Measurements from ENCODE around the gene CACNA1D. TPM values are rescaled to one million over a fixed set of nuclear protein-coding genes. Genes with fewer than 3 reads are reported as not detected.
A peak's percentile ranks its signal among the peaks of the same experiment; 100 is the strongest.
"Not testable (repeated sequence)": the region's sequence is repeated elsewhere in the genome, so short reads cannot be mapped to it uniquely, and the experiment has no call there.

The CACNA1D gene
- total RNA-seq, 1 donor from 2014 or later, result 47.2 TPM

GRCh38 chr3:53635041-53635440, 140.6 kb downstream of the CACNA1D start:
- Histone ChIP-seq H3K27ac (no peak overlapping the region), H3K27me3 (no peaks in the 10 kb centered on the region), H3K9me3 (no peaks in the 10 kb centered on the region), H3K4me1 (peaks cover 8% of the 10 kb centered on the region), H3K36me3 (no peaks in the 10 kb centered on the region), H3K4me3 (no peak overlapping the region)
- no peak for ATAC-seq
- TF ChIP-seq CTCF (IDR thresholded peaks at IDR 0.05), result no peak
- intact Hi-C loops (cut with DNase I), result no loop called here
- DNase-seq, result no peak

DNA sequence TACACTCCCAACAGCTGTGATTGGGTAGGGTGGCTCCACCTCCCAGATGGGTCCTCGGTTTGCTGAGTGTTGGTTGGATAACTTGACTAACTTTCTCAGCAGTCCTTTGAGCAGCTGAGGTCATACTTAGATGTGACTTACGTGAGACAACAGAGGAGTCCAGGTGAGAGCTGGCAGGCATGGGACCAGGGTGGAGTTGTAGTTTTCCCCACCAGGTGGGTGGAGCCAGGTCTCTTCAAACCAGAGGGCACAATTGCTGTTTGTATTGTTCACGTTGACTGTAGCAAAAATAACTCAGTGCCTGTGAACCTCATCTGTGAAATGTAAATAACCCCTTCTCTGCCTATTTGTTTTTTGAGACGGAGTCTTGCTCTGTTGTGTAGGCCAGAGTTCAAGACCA, 144.4 kb downstream of the CACNA1D start:
- intact Hi-C loops (cut with DNase I); DNase-seq; H3K27me3 ChIP-seq; H3K27ac ChIP-seq; H3K36me3 ChIP-seq; H3K4me1 ChIP-seq; H3K4me3 ChIP-seq; H3K9me3 ChIP-seq: not testable (repeated sequence)
- ATAC-seq, result peak; percentile 32

DNA sequence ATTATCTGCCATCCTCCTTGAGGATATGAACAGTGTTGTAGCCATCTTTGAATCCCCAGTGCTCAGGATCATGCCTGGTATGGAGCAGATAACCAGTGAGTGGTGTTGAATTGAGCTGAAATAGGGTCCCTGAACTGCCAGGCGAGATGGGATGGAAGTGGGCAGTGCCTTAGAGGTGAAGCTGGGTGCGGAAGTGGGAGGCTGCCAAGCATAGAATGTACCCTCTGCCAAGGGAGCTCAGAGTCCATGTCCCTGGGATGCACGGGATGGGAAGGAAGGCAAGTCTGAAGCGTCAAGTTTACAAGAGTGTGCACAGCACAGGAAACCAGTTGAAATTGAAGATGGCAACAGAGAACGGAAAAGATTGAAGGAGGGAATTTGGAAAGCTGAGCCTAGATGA, 147.0 kb downstream of the CACNA1D start:
- DNase-seq, result no peak
- TF ChIP-seq CTCF (IDR thresholded peaks at IDR 0.05), result no peak
- Histone ChIP-seq H3K9me3 (no peaks in the 10 kb centered on the region), H3K4me3 (no peak overlapping the region), H3K27me3 (no peaks in the 10 kb centered on the region), H3K4me1 (no peaks in the 10 kb centered on the region), H3K27ac (no peak overlapping the region), H3K36me3 (no peaks in the 10 kb centered on the region)
- intact Hi-C loops (cut with DNase I), result no loop called here
- no peak for ATAC-seq

DNA sequence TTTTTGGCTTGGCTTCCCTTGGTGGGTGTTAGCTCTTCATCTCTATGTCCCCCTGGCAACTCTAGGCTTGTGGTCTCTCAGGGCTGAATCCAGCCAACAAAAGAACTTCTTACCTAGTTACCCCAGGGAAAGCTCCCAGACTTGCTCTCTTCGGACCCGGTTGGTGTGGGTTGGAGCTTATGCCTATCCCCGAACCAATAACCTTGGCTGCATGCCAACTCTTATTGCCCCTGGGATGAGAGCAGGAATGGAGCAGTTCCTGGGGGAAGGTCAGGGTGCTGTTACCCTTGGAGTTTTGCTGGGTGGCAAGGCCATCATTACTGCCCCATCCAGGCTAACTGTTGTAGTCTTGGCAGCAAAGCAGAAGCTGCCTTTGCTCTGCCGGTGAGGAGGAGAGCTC, 147.8 kb downstream of the CACNA1D start:
- no peaks in the 10 kb centered on the region for H3K4me1 ChIP-seq
- no peak overlapping the region for H3K4me3 ChIP-seq
- no peaks in the 10 kb centered on the region for H3K27me3 ChIP-seq
- no peak for TF ChIP-seq CTCF (IDR thresholded peaks at IDR 0.05)
- H3K36me3 ChIP-seq, result no peaks in the 10 kb centered on the region
- H3K9me3 ChIP-seq, result no peaks in the 10 kb centered on the region
- intact Hi-C loops (cut with DNase I), result no loop called here
- DNase-seq (no peak), ATAC-seq (no peak)
- H3K27ac ChIP-seq, result no peak overlapping the region

DNA sequence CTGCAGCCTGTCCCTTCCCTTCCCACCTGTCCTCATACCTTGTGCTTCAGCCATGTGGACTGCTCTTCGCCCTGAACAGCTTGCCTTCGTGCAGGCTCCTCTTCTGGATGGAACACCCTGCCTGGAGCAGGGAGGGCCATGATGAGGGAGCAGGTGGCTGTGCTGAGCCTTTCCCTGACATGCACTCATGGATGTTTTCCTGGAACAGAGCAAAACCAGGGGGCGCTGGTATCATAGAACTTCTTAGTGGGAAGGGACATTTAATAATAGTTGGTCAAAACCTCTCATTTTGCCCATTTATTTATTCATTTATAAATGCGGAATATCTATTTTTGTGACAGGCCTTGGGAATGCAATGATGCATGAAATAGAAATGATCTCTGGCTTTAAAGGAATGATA, 149.3 kb downstream of the CACNA1D start:
- intact Hi-C loops (cut with DNase I), result no loop called here
- no peak for ATAC-seq
- no peaks in the 10 kb centered on the region for H3K4me1 ChIP-seq
- TF ChIP-seq CTCF (IDR thresholded peaks at IDR 0.05), result no peak
- H3K27ac ChIP-seq, result no peak overlapping the region
- DNase-seq, result no peak
- H3K4me3 ChIP-seq, result no peak overlapping the region
- H3K27me3 ChIP-seq, result no peaks in the 10 kb centered on the region
- H3K36me3 ChIP-seq, result no peaks in the 10 kb centered on the region
- H3K9me3 ChIP-seq, result no peaks in the 10 kb centered on the region

- H3K4me3 ChIP-seq, result no peak overlapping the region
- TF ChIP-seq CTCF (IDR thresholded peaks at IDR 0.05), result no peak
- H3K9me3 ChIP-seq, result no peaks in the 10 kb centered on the region
- intact Hi-C loops (cut with DNase I), result no loop called here
- H3K27me3 ChIP-seq, result no peaks in the 10 kb centered on the region
- H3K4me1 ChIP-seq, result peaks cover 4% of the 10 kb centered on the region
- no peaks in the 10 kb centered on the region for H3K36me3 ChIP-seq
- no peak overlapping the region for H3K27ac ChIP-seq
- no peak for DNase-seq
- no peak for ATAC-seq
Measured at GRCh38 chr3:53645754-53646153, 151.3 kb downstream of the CACNA1D start.

All from upper lobe of right lung (tissue), 1 donor.